DOHH2 (cell line): Measurements from ENCODE around the gene ZRANB3.
A peak's percentile ranks its signal among the peaks of the same experiment; 100 is the strongest.

Experiments used
- H3F3A ChIP-seq: fragments of 200-600 bp; sonication (generic), shearing (Covaris generic); 2 replicates; pipeline ENCODE4 v1.6.0; 2016; ENCODE audit warnings: antibody characterized with exemption, mild to moderate bottlenecking; ENCODE audit not compliant: control insufficient read depth, insufficient read depth
- H3K27ac ChIP-seq: fragments of 200-600 bp; sonication (generic); 2 replicates; pipeline ENCODE4 v1.5.1; 2014; ENCODE audit warnings: low read depth, mild to moderate bottlenecking, low read length, moderate library complexity
- H3K27me3 ChIP-seq: fragments of 200-600 bp; sonication (generic); 2 replicates; pipeline ENCODE4 v1.6.1; 2014; ENCODE audit warnings: mild to moderate bottlenecking, low read length, mixed read lengths; ENCODE audit not compliant: control insufficient read depth
- H3K36me3 ChIP-seq: fragments of 200-600 bp; sonication (generic); 2 replicates; pipeline ENCODE4 v1.6.1; 2014; ENCODE audit warnings: mild to moderate bottlenecking, low read length, moderate library complexity, mixed read lengths; ENCODE audit not compliant: control insufficient read depth
- H3K4me1 ChIP-seq: fragments of 200-600 bp; sonication (generic); 2 replicates; pipeline ENCODE4 v1.6.1; 2014; ENCODE audit warnings: mild to moderate bottlenecking, low read length, mixed read lengths; ENCODE audit not compliant: control insufficient read depth
- H3K4me2 ChIP-seq: fragments of 200-600 bp; sonication (generic); 2 replicates; pipeline ENCODE4 v1.6.0; 2014; ENCODE audit warnings: mild to moderate bottlenecking, low read length, moderate library complexity
- H3K4me3 ChIP-seq: fragments of 200-600 bp; sonication (generic); 2 replicates; pipeline ENCODE4 v1.5.1; 2014; ENCODE audit warnings: mild to moderate bottlenecking, low read length, mixed read lengths
- H3K79me2 ChIP-seq: fragments of 200-600 bp; sonication (generic); 2 replicates; pipeline ENCODE4 v1.6.1; 2014; ENCODE audit warnings: mild to moderate bottlenecking, low read length, mixed read lengths; ENCODE audit not compliant: control insufficient read depth
- H3K9me2 ChIP-seq: fragments of 200-600 bp; sonication (generic); replicated peaks from 2 replicates; pipeline ENCODE4 v1.6.1; 2014; ENCODE audit warnings: mild to moderate bottlenecking, low read length, mixed read lengths; ENCODE audit not compliant: control insufficient read depth
- H3K9me3 ChIP-seq: fragments of 200-600 bp; sonication (generic); 2 replicates; pipeline ENCODE4 v1.6.1; 2014; ENCODE audit warnings: antibody characterized with exemption, low read length, mixed read lengths; ENCODE audit not compliant: control insufficient read depth, insufficient read depth
- H4K20me1 ChIP-seq: fragments of 200-600 bp; sonication (generic); 2 replicates; pipeline ENCODE4 v1.6.0; 2014; ENCODE audit warnings: low read depth, mild to moderate bottlenecking, antibody characterized with exemption, low read length, moderate library complexity; ENCODE audit not compliant: control insufficient read depth, insufficient read depth
- EZH2phosphoT487 ChIP-seq: fragments of 200-600 bp; sonication (generic); IDR thresholded peaks from 2 replicates; pipeline ENCODE4 v1.6.1; 2017; ENCODE audit warnings: borderline replicate concordance, mild to moderate bottlenecking, antibody characterized with exemption, low read length, moderate library complexity, mixed read lengths
- TF ChIP-seq, protein P1 (sequence below): fragments of 200-600 bp; sonication (generic); IDR thresholded peaks from one replicate; pipeline ENCODE4 v1.5.1; 2014; ENCODE audit warnings: antibody characterized with exemption, mild to moderate bottlenecking, low read depth, low read length; ENCODE audit not compliant: poor library complexity, severe bottlenecking

ZRANB3 gene

DNA sequence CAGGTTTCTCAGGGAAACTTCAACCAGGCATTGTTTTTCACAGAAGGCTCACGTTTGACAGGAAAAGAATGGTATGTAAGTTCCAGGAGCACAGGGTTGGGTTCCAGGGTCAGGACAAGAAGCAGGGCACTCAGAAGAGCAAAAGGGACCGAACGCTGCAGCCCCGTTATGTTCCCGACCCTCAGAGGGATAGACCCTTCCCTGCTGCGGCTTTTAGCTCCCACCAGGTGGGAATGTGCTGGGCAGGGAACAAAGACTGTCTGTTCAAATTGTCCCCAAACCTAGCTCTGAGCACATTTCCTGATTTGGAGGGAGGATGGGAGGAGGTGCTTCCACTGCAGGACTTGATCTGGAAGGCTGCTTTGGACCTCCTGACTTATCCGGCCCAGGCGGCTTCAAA, 348.8 kb downstream of the ZRANB3 start:
- Histone ChIP-seq H3K36me3 (no peaks in the 10 kb centered on the region; the same call in 1 of the 2 replicates), H3K4me3 (no peak overlapping the region), H3F3A (no peaks in the 10 kb centered on the region; the same call in 1 of the 2 replicates), H4K20me1 (no peaks in the 10 kb centered on the region), H3K9me2 (no peaks in the 10 kb centered on the region), H3K4me1 (peaks cover 14% of the 10 kb centered on the region), H3K27ac (no peak overlapping the region), H3K4me2 (no peak overlapping the region), H3K9me3 (no peaks in the 10 kb centered on the region), H3K27me3 (no peaks in the 10 kb centered on the region), H3K79me2 (no peaks in the 10 kb centered on the region)
- TF ChIP-seq EZH2phosphoT487, result no peak
- TF ChIP-seq, protein P1, sequence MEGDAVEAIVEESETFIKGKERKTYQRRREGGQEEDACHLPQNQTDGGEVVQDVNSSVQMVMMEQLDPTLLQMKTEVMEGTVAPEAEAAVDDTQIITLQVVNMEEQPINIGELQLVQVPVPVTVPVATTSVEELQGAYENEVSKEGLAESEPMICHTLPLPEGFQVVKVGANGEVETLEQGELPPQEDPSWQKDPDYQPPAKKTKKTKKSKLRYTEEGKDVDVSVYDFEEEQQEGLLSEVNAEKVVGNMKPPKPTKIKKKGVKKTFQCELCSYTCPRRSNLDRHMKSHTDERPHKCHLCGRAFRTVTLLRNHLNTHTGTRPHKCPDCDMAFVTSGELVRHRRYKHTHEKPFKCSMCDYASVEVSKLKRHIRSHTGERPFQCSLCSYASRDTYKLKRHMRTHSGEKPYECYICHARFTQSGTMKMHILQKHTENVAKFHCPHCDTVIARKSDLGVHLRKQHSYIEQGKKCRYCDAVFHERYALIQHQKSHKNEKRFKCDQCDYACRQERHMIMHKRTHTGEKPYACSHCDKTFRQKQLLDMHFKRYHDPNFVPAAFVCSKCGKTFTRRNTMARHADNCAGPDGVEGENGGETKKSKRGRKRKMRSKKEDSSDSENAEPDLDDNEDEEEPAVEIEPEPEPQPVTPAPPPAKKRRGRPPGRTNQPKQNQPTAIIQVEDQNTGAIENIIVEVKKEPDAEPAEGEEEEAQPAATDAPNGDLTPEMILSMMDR, result no peak

DNA sequence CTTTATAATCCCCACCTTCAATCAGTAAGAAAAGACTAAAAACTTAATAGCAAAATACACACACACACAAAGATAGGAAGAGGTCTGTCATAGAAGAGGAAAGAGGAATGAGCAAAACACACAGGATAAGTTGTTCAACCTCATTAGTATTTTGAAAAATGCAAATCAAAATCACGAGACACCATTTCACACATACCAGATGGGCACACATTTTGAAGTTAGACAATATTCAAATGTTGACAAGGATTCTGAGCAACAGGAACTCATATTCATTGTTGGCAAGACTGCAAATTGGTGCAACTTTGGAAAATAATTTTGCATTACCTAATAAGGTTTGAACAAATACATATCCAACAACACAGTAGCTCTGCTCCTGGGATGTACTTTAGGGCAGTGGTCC, 351.3 kb downstream of the ZRANB3 start:
- H3K4me1 ChIP-seq, result peaks cover 14% of the 10 kb centered on the region
- H3K4me3 ChIP-seq, result no peak overlapping the region
- peaks cover 10% of the 10 kb centered on the region for H3K36me3 ChIP-seq
- TF ChIP-seq, protein P1, result no peak
- TF ChIP-seq EZH2phosphoT487, result no peak
- peak overlapping the region; percentile 6; the same call in 1 of the 2 replicates for H3K4me2 ChIP-seq
- no peaks in the 10 kb centered on the region for H4K20me1 ChIP-seq
- no peak overlapping the region for H3K27ac ChIP-seq
- no peaks in the 10 kb centered on the region for H3K9me2 ChIP-seq
- H3K79me2 ChIP-seq, result no peaks in the 10 kb centered on the region
- no peaks in the 10 kb centered on the region; the same call in 1 of the 2 replicates for H3F3A ChIP-seq
- H3K9me3 ChIP-seq, result no peaks in the 10 kb centered on the region
- H3K27me3 ChIP-seq, result no peaks in the 10 kb centered on the region

DNA sequence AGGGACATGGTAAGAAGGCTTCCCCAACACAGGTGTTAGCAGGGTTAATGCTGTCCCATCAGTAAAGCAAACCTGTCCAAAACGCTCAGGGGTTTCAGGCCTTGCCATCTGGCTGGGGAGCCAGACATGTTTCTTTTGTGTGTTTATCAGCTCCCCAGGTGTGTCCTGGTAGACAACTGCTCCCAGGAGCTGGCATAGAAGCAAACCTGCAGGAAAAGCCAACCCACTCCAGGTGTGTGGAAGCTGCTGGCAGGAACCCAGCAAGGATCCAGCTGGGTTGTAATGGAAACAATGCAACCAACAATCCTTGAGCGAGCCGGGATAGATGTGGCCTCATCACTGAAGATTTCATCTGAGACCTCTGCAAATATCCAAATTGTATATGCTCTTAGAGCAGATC, 355.8 kb downstream of the ZRANB3 start:
- Histone ChIP-seq H3K36me3 (peaks cover 27% of the 10 kb centered on the region), H4K20me1 (no peaks in the 10 kb centered on the region), H3K4me1 (peaks cover 13% of the 10 kb centered on the region), H3K27ac (no peak overlapping the region), H3K27me3 (no peaks in the 10 kb centered on the region), H3K79me2 (no peaks in the 10 kb centered on the region), H3K9me2 (no peaks in the 10 kb centered on the region), H3K4me2 (no peak overlapping the region), H3K4me3 (no peak overlapping the region), H3K9me3 (no peaks in the 10 kb centered on the region), H3F3A (no peaks in the 10 kb centered on the region; the same call in 1 of the 2 replicates)
- TF ChIP-seq EZH2phosphoT487, result no peak
- TF ChIP-seq, protein P1, result no peak

DNA sequence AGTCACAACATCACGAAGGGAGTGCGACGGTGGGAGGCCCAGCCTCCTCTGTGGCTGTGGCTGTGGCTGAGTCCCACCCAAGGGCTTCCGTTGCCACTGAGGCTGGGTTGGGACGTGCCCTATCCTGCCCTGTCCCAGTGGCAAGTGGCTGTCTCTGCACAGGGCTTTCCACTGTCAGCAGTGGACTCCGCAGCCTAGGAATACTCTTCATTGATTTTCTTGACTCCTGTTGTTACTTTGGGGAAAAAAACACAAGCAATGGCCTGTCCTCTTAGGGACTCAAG, 356.3 kb downstream of the ZRANB3 start:
- TF ChIP-seq EZH2phosphoT487, result no peak
- TF ChIP-seq, protein P1, result no peak
- Histone ChIP-seq H3K36me3 (peaks cover 30% of the 10 kb centered on the region), H3K9me3 (no peaks in the 10 kb centered on the region), H3K4me3 (no peak overlapping the region), H3K79me2 (no peaks in the 10 kb centered on the region), H3F3A (no peaks in the 10 kb centered on the region; the same call in 1 of the 2 replicates), H4K20me1 (no peaks in the 10 kb centered on the region), H3K4me1 (peaks cover 8% of the 10 kb centered on the region), H3K27ac (no peak overlapping the region), H3K4me2 (no peak overlapping the region), H3K27me3 (no peaks in the 10 kb centered on the region), H3K9me2 (no peaks in the 10 kb centered on the region)
